GM19468 (cell line): ENCODE data around the gene TAS2R14.

ENCODE experiments used
- ATAC-seq: cut with Tn5 transposase; IDR thresholded peaks from one replicate; pipeline ENCODE4 v1.9.1; 2021; ENCODE audit warnings: mild to moderate bottlenecking, moderate library complexity, moderate number of reproducible peaks; ENCODE audit not compliant: unreplicated experiment; ENCODE audit errors: extremely low read depth

TAS2R14 gene

GRCh38 chr12:10939163-10939562 lies at the start of gene TAS2R14:
Gene TAS2R14, minus strand, starts transcription at chr12:10939263. Its CDS starts 56 bp downstream, at chr12:10939207.
- no peak for ATAC-seq

GRCh38 chr12:10986812-10987211 lies 47.7 kb upstream of the TAS2R14 start, which contains the start of gene TAS2R50:
Gene TAS2R50, minus strand, starts transcription at chr12:10986912. Its CDS starts 52 bp downstream, at chr12:10986860.
- ATAC-seq = no peak

GRCh38 chr12:10982244-10982643 lies 43.2 kb upstream of the TAS2R14 start:
- no peak for ATAC-seq

GRCh38 chr12:10974965-10975364 lies 35.9 kb upstream of the TAS2R14 start:
- ATAC-seq = no peak

GRCh38 chr12:10968765-10969456 lies 29.8 kb upstream of the TAS2R14 start:
- no peak for ATAC-seq

GRCh38 chr12:10967409-10967808 lies 28.3 kb upstream of the TAS2R14 start:
- ATAC-seq = no peak

GRCh38 chr12:10966314-10966713 lies 27.3 kb upstream of the TAS2R14 start:
- ATAC-seq = no peak

GRCh38 chr12:10965476-10965875 lies 26.4 kb upstream of the TAS2R14 start:
- no peak for ATAC-seq

GRCh38 chr12:10960211-10960610 lies 21.1 kb upstream of the TAS2R14 start:
- no peak for ATAC-seq

- ATAC-seq = no peak
These were observed 20.7 kb upstream of the TAS2R14 start for GRCh38 chr12:10959804-10960203.

GRCh38 chr12:10957741-10958140 lies 18.7 kb upstream of the TAS2R14 start:
- ATAC-seq = no peak

GRCh38 chr12:10956085-10956484 lies 17.0 kb upstream of the TAS2R14 start:
- no peak for ATAC-seq

- no peak for ATAC-seq
These were observed 13.6 kb upstream of the TAS2R14 start for GRCh38 chr12:10952645-10953044.

GRCh38 chr12:10943167-10943566 lies 4.1 kb upstream of the TAS2R14 start:
- ATAC-seq = no peak

GRCh38 chr12:10941916-10942607 lies 3.0 kb upstream of the TAS2R14 start:
- ATAC-seq = no peak

GRCh38 chr12:10941369-10941768 lies 2.3 kb upstream of the TAS2R14 start:
- no peak for ATAC-seq

GRCh38 chr12:10940389-10940788 lies 1.3 kb upstream of the TAS2R14 start:
- ATAC-seq = no peak

- ATAC-seq = no peak
These were observed 2.6 kb downstream of the TAS2R14 start for GRCh38 chr12:10936506-10936905.

GRCh38 chr12:10928746-10929286 lies 10.2 kb downstream of the TAS2R14 start, which contains the start of gene PRH2:
Gene PRH2, plus strand, starts transcription at chr12:10929236. Its CDS starts 38 bp downstream, at chr12:10929274.
- ATAC-seq = no peak

GRCh38 chr12:10926269-10926668 lies 12.8 kb downstream of the TAS2R14 start:
- no peak for ATAC-seq

GRCh38 chr12:10919809-10920208 lies 19.3 kb downstream of the TAS2R14 start:
- no peak for ATAC-seq
